Cardiac atrium fibroblast (primary cell): Measurements from ENCODE around the gene POLR2H. TPM values are rescaled to one million over a fixed set of nuclear protein-coding genes. Genes with fewer than 3 reads are reported as not detected.

Experiments
- total RNA-seq: library from RNA; depleted of rRNA; stranded (reverse); fragments of >200 nt; gene quantifications from 2 replicates; pipeline ENCODE4 v1.2.3, GENCODE V29; 2015

POLR2H gene
- total RNA-seq: 75.7 and 85.4 TPM in 2 replicates

GRCh38 chr3:184361532-184361931, at the start of gene POLR2H, which contains the start of gene CLCN2:
Gene POLR2H (plus strand): TSS chr3:184361710. CDS start chr3:184363493, 1,783 bp downstream.
Gene CLCN2 (minus strand): TSS chr3:184361605. CDS start chr3:184361479, 126 bp downstream.

DNA sequence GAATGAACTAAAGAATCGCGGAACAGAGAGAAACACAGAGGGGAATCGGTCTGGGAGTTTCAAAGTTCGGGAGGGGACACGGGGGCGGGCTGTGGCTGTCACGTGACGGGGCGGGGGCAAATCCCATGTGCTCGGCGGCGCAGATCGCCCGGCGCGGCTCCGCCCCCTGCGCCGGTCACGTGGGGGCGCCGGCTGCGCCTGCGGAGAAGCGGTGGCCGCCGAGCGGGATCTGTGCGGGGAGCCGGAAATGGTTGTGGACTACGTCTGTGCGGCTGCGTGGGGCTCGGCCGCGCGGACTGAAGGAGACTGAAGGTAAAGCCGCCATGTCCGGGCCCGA, 47.2 kb upstream of the POLR2H start, which contains the start of gene EIF4G1:
EIF4G1 (plus strand) TSS at position 244 of the 337 bp plus-strand sequence. CDS start 1,191 bp downstream, outside the sequence.

DNA sequence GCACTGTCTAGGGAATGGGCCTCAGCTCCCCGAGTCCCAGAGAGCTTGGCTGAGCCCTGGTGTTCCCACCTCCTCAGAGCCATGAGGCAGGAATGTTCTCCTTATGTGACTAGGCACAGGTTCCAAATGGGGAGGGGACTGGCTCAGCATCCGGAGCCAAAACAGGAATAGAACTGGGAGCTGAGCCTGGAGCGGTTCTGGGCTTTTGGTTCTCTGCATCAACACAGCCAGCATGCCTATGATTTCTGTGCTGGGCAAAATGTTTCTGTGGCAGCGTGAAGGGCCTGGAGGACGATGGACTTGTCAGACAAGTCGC, 24.2 kb upstream of the POLR2H start, which contains the start of gene FAM131A:
FAM131A (plus strand) TSS at position 202 of the 316 bp plus-strand sequence; CDS start at position 233, 31 bp downstream.

DNA sequence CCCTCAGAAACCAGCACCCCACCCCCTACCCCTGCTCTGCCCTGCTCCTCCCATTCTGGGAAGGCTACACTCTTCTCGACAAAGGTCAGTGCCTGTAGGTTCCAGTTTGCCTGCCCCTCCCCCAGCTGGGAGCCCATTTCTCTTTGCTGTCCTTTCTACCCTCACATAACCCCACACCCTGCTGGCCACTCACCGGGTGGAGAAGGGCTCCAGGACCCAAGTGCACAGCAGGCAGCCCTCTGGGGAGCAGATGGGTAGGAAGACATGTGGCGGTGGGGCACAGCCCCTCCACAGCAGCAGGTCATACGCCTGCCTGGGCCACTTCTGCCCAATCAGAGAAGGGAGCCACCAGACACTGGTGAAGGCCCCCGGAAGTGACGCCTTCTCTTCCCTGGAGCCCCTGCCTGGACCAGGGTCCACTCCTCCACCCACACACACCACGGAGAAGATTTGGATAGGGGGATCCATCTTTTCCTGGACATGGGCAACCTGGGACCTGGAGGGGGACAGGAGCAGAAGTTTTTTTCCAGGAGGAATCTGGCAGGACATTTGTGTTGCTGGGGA, 16.5 kb downstream of the POLR2H start, which contains the start of gene THPO:
THPO (minus strand) TSS at position 326 of the 564 bp plus-strand sequence. CDS start 1,948 bp downstream, outside the sequence.

DNA sequence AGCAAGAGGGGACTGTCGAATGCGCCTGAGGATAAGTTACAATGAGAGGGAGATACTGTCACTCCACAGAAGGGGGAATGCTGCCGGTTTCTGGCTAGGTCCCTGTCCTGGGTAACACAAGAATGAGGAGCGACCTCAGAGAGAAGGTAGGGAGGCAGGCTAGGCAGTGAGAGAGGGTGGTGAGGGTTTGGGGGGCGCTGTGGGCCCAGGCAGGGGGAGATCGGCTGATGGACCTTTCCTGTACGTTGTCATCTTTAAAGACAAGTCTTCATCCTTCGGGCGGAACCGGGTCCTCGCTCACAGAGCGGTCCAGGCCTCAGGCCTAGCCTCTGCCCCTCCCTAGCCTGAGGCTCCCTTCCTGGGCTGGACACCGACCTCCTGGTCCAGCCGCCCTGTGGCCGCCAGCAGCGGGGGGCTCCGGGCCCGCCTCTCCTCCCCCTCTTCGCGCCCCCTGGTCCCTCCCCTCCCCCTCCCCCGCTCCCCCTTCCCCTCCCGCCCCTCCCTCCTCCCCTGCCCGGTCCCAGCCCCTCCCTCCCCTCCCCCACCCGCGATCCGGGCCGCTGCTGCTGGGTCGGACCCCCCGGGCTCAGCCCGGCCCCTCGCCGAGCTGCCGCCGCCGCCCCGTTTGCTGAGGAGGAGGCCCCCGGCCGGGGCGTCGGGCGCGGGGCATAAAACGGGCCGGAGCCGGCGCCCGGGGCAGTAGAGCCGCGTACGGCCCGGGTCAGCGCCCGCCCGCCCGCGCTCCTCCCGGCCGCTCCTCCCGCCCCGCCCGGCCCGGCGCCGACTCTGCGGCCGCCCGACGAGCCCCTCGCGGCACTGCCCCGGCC, 18.1 kb downstream of the POLR2H start, which contains the start of gene CHRD:
CHRD (plus strand) TSS at position 697 of the 827 bp plus-strand sequence. CDS start 265 bp downstream, outside the sequence.

Other genes starting within 250 kb of the POLR2H start
- gene EIF2B5, start 226.4 kb upstream of the POLR2H start, total RNA-seq: 18.6 and 22.2 TPM in 2 replicates
- 30.7 and 34.8 TPM in 2 replicates for gene DVL3, start 206.3 kb upstream of the POLR2H start, total RNA-seq
- gene AP2M1, start 186.9 kb upstream of the POLR2H start, total RNA-seq: 371 and 429 TPM in 2 replicates
- gene ABCF3, start 175.5 kb upstream of the POLR2H start, total RNA-seq: 51.1 and 56.2 TPM in 2 replicates
- gene VWA5B2, start 132.1 kb upstream of the POLR2H start, total RNA-seq: not detected in 2 replicates
- 46.8 and 89.0 TPM in 2 replicates for gene ALG3, start 112.7 kb upstream of the POLR2H start, total RNA-seq
- 3.6 and 5.2 TPM in 2 replicates for gene EEF1AKMT4, start 112.0 kb upstream of the POLR2H start, total RNA-seq
- gene CAMK2N2, start 100.2 kb upstream of the POLR2H start, total RNA-seq: 0.65 TPM in 1 of 2 replicates, not detected in the other
- not detected in 2 replicates for gene ECE2, start 85.7 kb upstream of the POLR2H start, total RNA-seq
- 240 and 344 TPM in 2 replicates for gene PSMD2, start 62.5 kb upstream of the POLR2H start, total RNA-seq
- 296 and 333 TPM in 2 replicates for gene EIF4G1, start 47.1 kb upstream of the POLR2H start, total RNA-seq
- 15.9 and 24.2 TPM in 2 replicates for gene FAM131A, start 24.1 kb upstream of the POLR2H start, total RNA-seq
- 3.1 and 4.5 TPM in 2 replicates for gene CLCN2, start 105 bp upstream of the POLR2H start, total RNA-seq
- not detected in 2 replicates for gene THPO, start 16.5 kb downstream of the POLR2H start, total RNA-seq
- 0.18 and 0.32 TPM in 2 replicates for gene CHRD, start 18.3 kb downstream of the POLR2H start, total RNA-seq
- 1.3 and 3.4 TPM in 2 replicates for gene EPHB3, start 200.1 kb downstream of the POLR2H start, total RNA-seq